Neuronal stem cell (in vitro differentiated cells): ENCODE results near the gene NR3C2.
"Not testable (repeated sequence)": the region's sequence is repeated elsewhere in the genome, so short reads cannot be mapped to it uniquely, and the experiment has no call there.

Experiments used
- DNase-seq: peaks from one replicate; pipeline ENCODE4 v3.0.0-alpha.2; 2013; ENCODE audit warnings: low spot score
- H2AFZ ChIP-seq: one replicate; pipeline ENCODE4 v1.6.1; 2013; ENCODE audit warnings: mild to moderate bottlenecking, low read length, inconsistent platforms
- H2AK5ac ChIP-seq: 2 replicates; pipeline ENCODE4 v1.6.1; 2013; ENCODE audit warnings: low read depth, mild to moderate bottlenecking, inconsistent platforms, low read length, moderate library complexity, mixed read lengths
- H2BK120ac ChIP-seq: 2 replicates; pipeline ENCODE4 v1.6.1; 2013; ENCODE audit warnings: low read depth, mild to moderate bottlenecking, inconsistent platforms, low read length, moderate library complexity, mixed read lengths
- H2BK12ac ChIP-seq: one replicate; pipeline ENCODE4 v1.6.1; 2013; ENCODE audit warnings: low read length, inconsistent platforms
- H2BK15ac ChIP-seq: 2 replicates; pipeline ENCODE4 v1.6.1; 2013; ENCODE audit warnings: mild to moderate bottlenecking, low read length, inconsistent platforms, mixed read lengths
- H2BK5ac ChIP-seq: one replicate; pipeline ENCODE4 v1.6.1; 2013; ENCODE audit warnings: inconsistent platforms, mild to moderate bottlenecking, low read length, moderate library complexity
- H3K14ac ChIP-seq: one replicate; pipeline ENCODE4 v1.6.1; 2013; ENCODE audit warnings: low read length, inconsistent platforms
- H3K18ac ChIP-seq: 2 replicates; pipeline ENCODE4 v1.6.1; 2013; ENCODE audit warnings: low read length, inconsistent platforms
- H3K23ac ChIP-seq: 2 replicates; pipeline ENCODE4 v1.6.1; 2013; ENCODE audit warnings: low read depth, mild to moderate bottlenecking, mixed read lengths, low read length, inconsistent platforms; ENCODE audit not compliant: poor library complexity
- H3K27ac ChIP-seq: replicated peaks from 3 replicates; pipeline ENCODE4 v1.5.1; 2013; ENCODE audit warnings: low read length, inconsistent platforms
- H3K27me3 ChIP-seq, 3 experiments: 2 replicates each; pipeline ENCODE4 v1.6.1; 2013; ENCODE audit warnings: low read length in 3 of 3, mild to moderate bottlenecking in 2 of 3, inconsistent platforms in 1 of 3, low read depth in 1 of 3, mixed read lengths in 1 of 3, moderate library complexity in 1 of 3; ENCODE audit not compliant: control insufficient read depth in 3 of 3, insufficient read depth in 3 of 3
- H3K36me3 ChIP-seq, 2 donors: replicated peaks in 1 of 2; 2 replicates each; pipeline ENCODE4 v1.6.1; 2013; ENCODE audit warnings: low read length in 2 of 2; ENCODE audit not compliant: control insufficient read depth in 2 of 2, insufficient read depth in 2 of 2
- H3K4ac ChIP-seq: 2 replicates; pipeline ENCODE4 v1.6.1; 2013; ENCODE audit warnings: inconsistent platforms, mild to moderate bottlenecking, low read length, moderate library complexity
- H3K4me1 ChIP-seq, 2 donors: 1 replicate in 1 of 2; 2 replicates in 1 of 2; pipeline ENCODE4 v1.6.1; 2013; ENCODE audit warnings: low read length in 2 of 2, low read depth in 1 of 2; ENCODE audit not compliant: control insufficient read depth in 2 of 2, insufficient read depth in 1 of 2
- H3K4me2 ChIP-seq: one replicate; pipeline ENCODE4 v1.6.1; 2013; ENCODE audit warnings: mild to moderate bottlenecking, low read length, inconsistent platforms; ENCODE audit not compliant: insufficient read depth, poor library complexity, severe bottlenecking
- H3K4me3 ChIP-seq, 2 donors: 2 replicates each; pipeline ENCODE4 v1.5.1; 2013; ENCODE audit warnings: low read length in 2 of 2, mild to moderate bottlenecking in 2 of 2, inconsistent platforms in 1 of 2, moderate library complexity in 1 of 2
- H3K79me1 ChIP-seq: one replicate; pipeline ENCODE4 v1.6.1; 2013; ENCODE audit warnings: low read depth, mild to moderate bottlenecking, inconsistent platforms, low read length, moderate library complexity
- H3K9ac ChIP-seq: one replicate; pipeline ENCODE4 v1.6.1; 2013; ENCODE audit warnings: mild to moderate bottlenecking, low read depth, low read length, inconsistent platforms; ENCODE audit not compliant: poor library complexity
- H3K9me3 ChIP-seq, 2 donors: replicated peaks in 1 of 2; 2 replicates each; pipeline versions ENCODE3 to v1.6.1; 2013; ENCODE audit warnings: low read length in 2 of 2, mild to moderate bottlenecking in 2 of 2, inconsistent platforms in 1 of 2, low read depth in 1 of 2, mixed read lengths in 1 of 2, moderate library complexity in 1 of 2; ENCODE audit not compliant: control insufficient read depth in 2 of 2, insufficient read depth in 1 of 2
- H4K8ac ChIP-seq: one replicate; pipeline ENCODE4 v1.6.1; 2013; ENCODE audit warnings: low read depth, mild to moderate bottlenecking, inconsistent platforms, low read length, moderate library complexity
- H4K91ac ChIP-seq: one replicate; pipeline ENCODE4 v1.6.1; 2013; ENCODE audit warnings: low read length, low read depth, mild to moderate bottlenecking, inconsistent platforms; ENCODE audit not compliant: poor library complexity
- WGBS, 2 donors: extraction: QIAGEN DNeasy Blood & Tissue Kit; methylation state at CpG; one replicate each; pipeline ENCODE4 v1.1.7; 2013; ENCODE audit warnings: missing lambda C conversion rate in 2 of 2, mixed read lengths in 1 of 2; ENCODE audit not compliant: insufficient read length in 2 of 2, insufficient replicate concordance in 1 of 2; ENCODE audit errors: extremely low coverage in 2 of 2; 5-methylcytosine and 5-hydroxymethylcytosine counted together

NR3C2 gene

GRCh38 chr4:148141501-148141900 lies 300.7 kb downstream of the NR3C2 start:
- WGBS, 2 donors, result no CpG with 5 or more reads among the region's 3 CpGs
- DNase-seq, result no peak

GRCh38 chr4:148126825-148127224 lies 315.4 kb downstream of the NR3C2 start:
- Histone ChIP-seq H2AFZ (no peak overlapping the region), H3K18ac (no peak overlapping the region), H2BK120ac (no peak overlapping the region), H3K4ac (no peak overlapping the region), H4K8ac (no peak overlapping the region), H3K14ac (no peak overlapping the region), H3K4me1 (no peaks in the 10 kb centered on the region), H2AK5ac (no peak overlapping the region), H3K27ac (no peak overlapping the region), H2BK5ac (no peak overlapping the region), H2BK12ac (no peak overlapping the region), H3K23ac (no peak overlapping the region), H2BK15ac (no peak overlapping the region), H3K36me3 (no peaks in the 10 kb centered on the region), H3K4me3 (no peak overlapping the region), H3K9ac (no peak overlapping the region), H3K27me3 (no peaks in the 10 kb centered on the region), H3K79me1 (no peaks in the 10 kb centered on the region), H3K9me3 (peaks cover 0 to 3% of the 10 kb centered on the region in 2 donors), H4K91ac (no peak overlapping the region), H3K4me2 (no peak overlapping the region)
- no peak for DNase-seq
- no CpG with 5 or more reads among the region's 1 CpG for WGBS, 2 donors

More at GRCh38 chr4:148141501-148141900, 300.7 kb downstream of the NR3C2 start:
- no peak overlapping the region for H3K14ac ChIP-seq
- H2BK120ac ChIP-seq, result no peak overlapping the region
- H3K4me1 ChIP-seq, result no peaks in the 10 kb centered on the region
- no peak overlapping the region for H2AFZ ChIP-seq
- H2BK5ac ChIP-seq, result no peak overlapping the region
- no peaks in the 10 kb centered on the region for H3K27me3 ChIP-seq
- no peak overlapping the region for H3K18ac ChIP-seq
- no peak overlapping the region for H2AK5ac ChIP-seq
- H3K27ac ChIP-seq, result no peak overlapping the region
- H3K23ac ChIP-seq, result no peak overlapping the region
- H2BK12ac ChIP-seq, result no peak overlapping the region
- H3K4me2 ChIP-seq, result no peak overlapping the region
- no peak overlapping the region for H2BK15ac ChIP-seq
- H3K36me3 ChIP-seq, result no peaks in the 10 kb centered on the region
- no peak overlapping the region for H3K4ac ChIP-seq
- H3K79me1 ChIP-seq, result no peaks in the 10 kb centered on the region
- H3K9me3 ChIP-seq, result no peaks in the 10 kb centered on the region
- H3K4me3 ChIP-seq, result no peak overlapping the region
- H4K8ac ChIP-seq, result no peak overlapping the region
- no peak overlapping the region for H3K9ac ChIP-seq
- no peak overlapping the region for H4K91ac ChIP-seq

- H2BK15ac ChIP-seq, result no peak overlapping the region
- H3K14ac ChIP-seq, result no peak overlapping the region
- no peak overlapping the region for H2AK5ac ChIP-seq
- no peaks in the 10 kb centered on the region for H3K27me3 ChIP-seq
- no peaks in the 10 kb centered on the region for H3K36me3 ChIP-seq
- H3K9ac ChIP-seq, result no peak overlapping the region
- no peak overlapping the region for H3K4ac ChIP-seq
- no peak overlapping the region for H3K27ac ChIP-seq
- H2BK5ac ChIP-seq, result no peak overlapping the region
- no peaks in the 10 kb centered on the region for H3K79me1 ChIP-seq
- no CpG with 5 or more reads among the region's 1 CpG for WGBS, 2 donors
- no peak overlapping the region for H3K18ac ChIP-seq
- no peak overlapping the region for H4K91ac ChIP-seq
- H2BK12ac ChIP-seq, result no peak overlapping the region
- no peak overlapping the region for H2AFZ ChIP-seq
- no peak overlapping the region for H2BK120ac ChIP-seq
- no peaks in the 10 kb centered on the region for H3K4me1 ChIP-seq
- H3K9me3 ChIP-seq, result peaks cover 0 to 3% of the 10 kb centered on the region in 2 donors
- no peak overlapping the region for H3K4me2 ChIP-seq
- DNase-seq, result no peak
- no peak overlapping the region for H4K8ac ChIP-seq
- no peak overlapping the region for H3K23ac ChIP-seq
- H3K4me3 ChIP-seq, result no peak overlapping the region
Observed at GRCh38 chr4:148124512-148124911, 317.7 kb downstream of the NR3C2 start.

DNA sequence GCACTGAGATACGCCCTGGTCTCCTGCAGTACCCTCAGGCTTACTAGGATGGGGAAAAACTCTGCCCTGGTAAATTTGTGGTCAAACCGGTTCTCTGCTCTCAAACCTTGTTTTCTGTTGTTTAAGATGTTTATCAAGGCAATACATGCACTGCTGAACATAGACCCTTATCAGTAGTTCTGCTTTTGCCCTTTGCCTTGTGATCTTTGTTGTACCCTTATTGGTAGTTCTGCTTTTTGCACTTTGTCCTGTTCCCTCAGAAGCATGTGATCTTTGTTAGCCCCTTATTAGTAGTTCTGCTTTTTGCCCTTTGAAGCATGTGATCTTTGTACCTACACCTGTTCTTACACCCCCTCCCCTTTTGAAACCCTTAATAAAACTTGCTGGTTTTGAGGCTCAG lies 319.1 kb downstream of the NR3C2 start:
- H2BK15ac ChIP-seq, H3K9ac ChIP-seq, H3K27me3 ChIP-seq, H2BK120ac ChIP-seq, H3K4me3 ChIP-seq, H3K4me1 ChIP-seq, H2BK5ac ChIP-seq, H3K4ac ChIP-seq, H2AK5ac ChIP-seq, H3K27ac ChIP-seq, H3K79me1 ChIP-seq, H2BK12ac ChIP-seq, H3K23ac ChIP-seq, H2AFZ ChIP-seq, H4K8ac ChIP-seq, H3K36me3 ChIP-seq, H3K14ac ChIP-seq, H3K18ac ChIP-seq, H4K91ac ChIP-seq, H3K4me2 ChIP-seq, H3K9me3 ChIP-seq, DNase-seq: not testable (repeated sequence)
- WGBS, 2 donors, result no CpG with 5 or more reads among the region's 2 CpGs
